Stomach (tissue), 9 donors: ENCODE data around the gene POF1B. TPM values are rescaled to one million over a fixed set of nuclear protein-coding genes. Genes with fewer than 3 reads are reported as not detected.
"Not testable (repeated sequence)": the region's sequence is repeated elsewhere in the genome, so short reads cannot be mapped to it uniquely, and the experiment has no call there.

Experiments
- DNase-seq, 2 donors: peaks; one replicate each; pipeline versions ENCODE4 v3.0.0 to v3.0.0-alpha.2; 2013 to 2019
- H3K27ac ChIP-seq, 5 donors: fragments of 200-600 bp in 4 of 5; sonication (generic) in 4 of 5; one replicate each; pipeline ENCODE4 v1.5.1; 2013 to 2019; ENCODE audit warnings: mild to moderate bottlenecking in 1 of 5, moderate library complexity in 1 of 5
- H3K27me3 ChIP-seq, 3 donors: fragments of 200-600 bp; sonication (generic); one replicate each; pipeline ENCODE4 v1.5.1; 2017 to 2019; ENCODE audit warnings: mixed run types in 1 of 3
- H3K36me3 ChIP-seq, 4 donors: fragments of 200-600 bp; sonication (generic); 1 replicate in 3 of 4; 2 replicates in 1 of 4; pipeline ENCODE4 v1.5.1; 2016 to 2019
- H3K4me1 ChIP-seq, 4 donors: fragments of 200-600 bp; sonication (generic); one replicate each; pipeline ENCODE4 v1.5.1; 2016 to 2019
- H3K4me3 ChIP-seq, 4 donors: fragments of 200-600 bp; sonication (generic) in 3 of 4; one replicate each; pipeline ENCODE4 v1.5.1; 2016 to 2019; ENCODE audit warnings: mild to moderate bottlenecking in 1 of 4
- H3K9me3 ChIP-seq, 4 donors: fragments of 200-600 bp; sonication (generic); one replicate each; pipeline ENCODE4 v1.5.1; 2016 to 2019
- CTCF ChIP-seq, 7 experiments: fragments of 450-650 bp in 4 of 7; fragments of 200-600 bp in 3 of 7; sonication (generic) in 3 of 7; IDR thresholded peaks; one replicate each; pipeline ENCODE4 v1.5.1; 2016 to 2019; ENCODE audit warnings: antibody characterized with exemption in 7 of 7, control low read depth in 2 of 7, mild to moderate bottlenecking in 1 of 7
- EP300 ChIP-seq: sonication (generic); formaldehyde crosslinking; IDR thresholded peaks from one replicate; pipeline ENCODE4 v1.6.1; 2017; ENCODE audit warnings: antibody characterized with exemption
- POLR2A ChIP-seq, 4 donors: fragments of 450-650 bp; IDR thresholded peaks; one replicate each; pipeline ENCODE4 v1.6.1; 2016; ENCODE audit warnings: antibody characterized with exemption in 4 of 4, control low read depth in 2 of 4, mild to moderate bottlenecking in 1 of 4, moderate library complexity in 1 of 4
- POLR2AphosphoS5 ChIP-seq, 3 donors: sonication (generic); formaldehyde crosslinking; IDR thresholded peaks; one replicate each; pipeline ENCODE4 v1.6.1; 2016; ENCODE audit warnings: antibody characterized with exemption in 3 of 3
- WGBS, 5 donors: extraction: QIAGEN DNeasy Blood & Tissue Kit in 3 of 5; methylation state at CpG; one replicate each; pipeline versions ENCODE4 v1.1.5 to v1.1.7; 2013 to 2018; 5-methylcytosine and 5-hydroxymethylcytosine counted together
- intact Hi-C: fragments of 100-400 bp; cut with DNase I; formaldehyde crosslinking; loops from one replicate; pipeline ENCODE4 v1.15.1; 2023; ENCODE audit warnings: low total_unique reads
- polyA plus RNA-seq, 3 donors: library from polyadenylated mRNA; stranded (reverse); fragments of 200-250 nt; gene quantifications; one replicate each; pipeline ENCODE4 v1.2.3, GENCODE V29; 2013
- total RNA-seq, 5 donors: library from RNA; depleted of rRNA; stranded (reverse); fragments of >200 nt; gene quantifications; one replicate each; pipeline versions ENCODE4 v1.1.0 to v1.2.3, GENCODE V29; 2014 to 2016
- donor health status: healthy with polysubstance abuse.
- donor health status: Bipolar disorder and iron deficiency.
- donor health status: healthy.

POF1B gene
- total and polyA plus RNA-seq, 8 donors, result 4.8 to 47.5 (median 21.7) TPM

GRCh38 chrX:85309717-85310116, 69.7 kb downstream of the POF1B start:
- WGBS, 5 donors, result 63 to 96% (median 92%) methylated on average over 1 to 2 of the region's 2 CpGs
- H3K4me1 ChIP-seq, result no peaks in the 10 kb centered on the region
- TF ChIP-seq POLR2A (IDR thresholded peaks at IDR 0.05) (no peak), EP300 (no peak), CTCF (IDR thresholded peaks at IDR 0.05) (no peak), POLR2AphosphoS5 (IDR thresholded peaks at IDR 0.05) (no peak)

DNA sequence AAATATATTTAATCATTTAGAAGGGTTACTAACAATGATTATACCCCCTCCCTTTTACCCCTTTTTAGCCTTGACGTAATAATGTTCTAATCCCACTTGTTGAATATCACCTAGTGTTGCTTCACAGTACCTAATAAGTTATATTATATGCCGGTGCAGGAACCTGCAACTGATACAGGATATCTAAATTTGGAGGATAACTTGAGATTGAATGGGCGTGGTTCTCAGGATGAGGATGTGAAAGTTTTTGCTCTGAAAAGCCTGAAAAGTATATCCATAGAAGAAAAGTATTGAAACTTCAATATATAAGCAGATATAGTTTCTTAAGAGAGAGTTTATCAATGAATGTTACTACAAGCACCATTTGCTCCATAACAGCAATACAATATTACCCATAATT, 75.9 kb downstream of the POF1B start:
- no peak overlapping the region for H3K4me3 ChIP-seq
- 73 to 96% (median 80%) methylated on average over 3 of the region's 3 CpGs for WGBS, 5 donors
- DNase-seq, result no peak
- H3K9me3 ChIP-seq, result no peaks in the 10 kb centered on the region
- no peaks in the 10 kb centered on the region for H3K4me1 ChIP-seq
- H3K27me3 ChIP-seq, result no peaks in the 10 kb centered on the region
- H3K27ac ChIP-seq, result no peak overlapping the region
- intact Hi-C loops, result no loop called here
- H3K36me3 ChIP-seq, result peaks cover 0 to 17% (median 2%) of the 10 kb centered on the region in 4 donors
- TF ChIP-seq POLR2AphosphoS5 (IDR thresholded peaks at IDR 0.05) (no peak), EP300 (no peak), CTCF (IDR thresholded peaks at IDR 0.05) (no peak), POLR2A (IDR thresholded peaks at IDR 0.05) (no peak)

More at GRCh38 chrX:85309717-85310116, 69.7 kb downstream of the POF1B start:
- H3K9me3 ChIP-seq, result no peaks in the 10 kb centered on the region
- peaks cover 0 to 5% (median 0%) of the 10 kb centered on the region in 4 donors for H3K36me3 ChIP-seq
- H3K4me3 ChIP-seq, result no peak overlapping the region
- intact Hi-C loops, result no loop called here
- H3K27me3 ChIP-seq, result no peaks in the 10 kb centered on the region
- H3K27ac ChIP-seq, result no peak overlapping the region
- no peak for DNase-seq

- intact Hi-C loops, result no loop called here
- DNase-seq, result no peak
- peaks cover 0 to 6% (median 3%) of the 10 kb centered on the region in 4 donors for H3K36me3 ChIP-seq
- H3K4me1 ChIP-seq, result no peaks in the 10 kb centered on the region
- 74 to 98% (median 91%) methylated on average over 6 to 7 of the region's 7 CpGs for WGBS, 5 donors
- TF ChIP-seq CTCF (IDR thresholded peaks at IDR 0.05) (no peak), POLR2A (IDR thresholded peaks at IDR 0.05) (no peak), POLR2AphosphoS5 (IDR thresholded peaks at IDR 0.05) (no peak), EP300 (no peak)
- peaks cover 0 to 43% (median 4%) of the 10 kb centered on the region in 4 donors for H3K9me3 ChIP-seq
- H3K27me3 ChIP-seq, result no peaks in the 10 kb centered on the region
- H3K27ac ChIP-seq, result no peak overlapping the region
- no peak overlapping the region for H3K4me3 ChIP-seq
Observed at GRCh38 chrX:85288992-85289723, 90.3 kb downstream of the POF1B start.

- DNase-seq, intact Hi-C loops: not testable (repeated sequence)
- 84 to 95% (median 93%) methylated on average over 6 of the region's 6 CpGs for WGBS, 5 donors
Observed at GRCh38 chrX:85285286-85285685, 94.2 kb downstream of the POF1B start.

More at GRCh38 chrX:85285286-85285685, 94.2 kb downstream of the POF1B start:
- H3K9me3 ChIP-seq, result peaks cover 0 to 12% (median 4%) of the 10 kb centered on the region in 4 donors
- H3K27ac ChIP-seq, H3K36me3 ChIP-seq, H3K27me3 ChIP-seq, H3K4me3 ChIP-seq, H3K4me1 ChIP-seq: not testable (repeated sequence)
